Bronchial epithelial cell (primary cell): ENCODE results near the gene QKI. TPM values are rescaled to one million over a fixed set of nuclear protein-coding genes. Genes with fewer than 3 reads are reported as not detected.
"Not testable (repeated sequence)": the region's sequence is repeated elsewhere in the genome, so short reads cannot be mapped to it uniquely, and the experiment has no call there.

Source experiments
- DNase-seq: peaks from one replicate; pipeline ENCODE4 v3.0.0-alpha.2; 2010; ENCODE audit warnings: low read depth
- FAIRE-seq: peaks from 2 replicates; lab custom pipeline; 2011; peaks lifted over from hg19 to GRCh38; lab: Jason Lieb, UNC
- H3K27me3 ChIP-seq: 2 replicates; pipeline ENCODE4 v1.5.1; 2011; ENCODE audit warnings: low read length; ENCODE audit not compliant: control insufficient read depth, insufficient read depth
- H3K36me3 ChIP-seq: 2 replicates; pipeline ENCODE4 v1.5.1; 2011; ENCODE audit warnings: low read length; ENCODE audit not compliant: control insufficient read depth, insufficient read depth
- H3K4me3 ChIP-seq: 2 replicates; pipeline ENCODE4 v1.5.1; 2011; ENCODE audit warnings: mild to moderate bottlenecking, low read depth, low read length, control low read depth
- total RNA-seq: library from RNA; depleted of rRNA; stranded (reverse); fragments of >200 nt; gene quantifications from 2 replicates; pipeline ENCODE4 v1.2.1, GENCODE V29; 2014
- TF ChIP-seq, protein P1 (sequence below): IDR thresholded peaks from 2 replicates; pipeline ENCODE4 v1.5.1; 2011; ENCODE audit warnings: mild to moderate bottlenecking, moderate library complexity, low read length, control low read depth, inconsistent platforms; ENCODE audit not compliant: insufficient read depth, severe bottlenecking

Gene QKI
- total RNA-seq, 1 donor from 2014 or later: 51.1 TPM

GRCh38 chr6:163380216-163380615 is 34.3 kb upstream of the QKI start:
- H3K4me3 ChIP-seq: no peak overlapping the region
- H3K27me3 ChIP-seq: no peaks in the 10 kb centered on the region
- TF ChIP-seq, protein P1, sequence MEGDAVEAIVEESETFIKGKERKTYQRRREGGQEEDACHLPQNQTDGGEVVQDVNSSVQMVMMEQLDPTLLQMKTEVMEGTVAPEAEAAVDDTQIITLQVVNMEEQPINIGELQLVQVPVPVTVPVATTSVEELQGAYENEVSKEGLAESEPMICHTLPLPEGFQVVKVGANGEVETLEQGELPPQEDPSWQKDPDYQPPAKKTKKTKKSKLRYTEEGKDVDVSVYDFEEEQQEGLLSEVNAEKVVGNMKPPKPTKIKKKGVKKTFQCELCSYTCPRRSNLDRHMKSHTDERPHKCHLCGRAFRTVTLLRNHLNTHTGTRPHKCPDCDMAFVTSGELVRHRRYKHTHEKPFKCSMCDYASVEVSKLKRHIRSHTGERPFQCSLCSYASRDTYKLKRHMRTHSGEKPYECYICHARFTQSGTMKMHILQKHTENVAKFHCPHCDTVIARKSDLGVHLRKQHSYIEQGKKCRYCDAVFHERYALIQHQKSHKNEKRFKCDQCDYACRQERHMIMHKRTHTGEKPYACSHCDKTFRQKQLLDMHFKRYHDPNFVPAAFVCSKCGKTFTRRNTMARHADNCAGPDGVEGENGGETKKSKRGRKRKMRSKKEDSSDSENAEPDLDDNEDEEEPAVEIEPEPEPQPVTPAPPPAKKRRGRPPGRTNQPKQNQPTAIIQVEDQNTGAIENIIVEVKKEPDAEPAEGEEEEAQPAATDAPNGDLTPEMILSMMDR: no peak
- DNase-seq (no peak), FAIRE-seq (no peak)
- H3K36me3 ChIP-seq: no peaks in the 10 kb centered on the region

- no peak for FAIRE-seq
- Histone ChIP-seq H3K36me3 (no peaks in the 10 kb centered on the region), H3K27me3 (no peaks in the 10 kb centered on the region), H3K4me3 (no peak overlapping the region)
- DNase-seq: no peak
- TF ChIP-seq, protein P1: no peak
Observed at GRCh38 chr6:163381118-163381756, 33.3 kb upstream of the QKI start.

- not testable (repeated sequence) for H3K36me3 ChIP-seq, FAIRE-seq, DNase-seq, H3K27me3 ChIP-seq, H3K4me3 ChIP-seq
Observed at GRCh38 chr6:163383396-163383795, 31.1 kb upstream of the QKI start.

DNA sequence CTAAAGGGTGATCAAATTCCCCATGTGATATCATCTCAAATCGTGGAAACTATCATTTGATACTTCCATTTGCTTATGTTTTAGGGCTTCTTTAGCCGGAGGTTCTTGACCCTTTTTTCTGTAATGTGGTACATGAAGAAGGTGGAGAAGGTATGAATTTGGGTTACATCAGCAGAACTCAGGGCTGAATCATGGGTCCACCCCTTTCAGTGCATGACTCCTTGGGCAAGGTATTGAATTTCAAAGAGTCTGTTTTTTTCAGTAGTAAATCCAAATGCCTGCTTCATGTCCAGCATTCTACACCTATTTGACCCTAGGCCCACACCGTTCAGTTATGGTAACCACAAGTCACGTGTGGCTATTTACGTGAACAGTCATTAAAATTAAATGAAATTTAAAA is 30.6 kb upstream of the QKI start:
- TF ChIP-seq, protein P1: no peak
- Histone ChIP-seq H3K27me3 (no peaks in the 10 kb centered on the region), H3K36me3 (no peaks in the 10 kb centered on the region), H3K4me3 (no peak overlapping the region)
- DNase-seq (peak; percentile 86), FAIRE-seq (no peak)

DNA sequence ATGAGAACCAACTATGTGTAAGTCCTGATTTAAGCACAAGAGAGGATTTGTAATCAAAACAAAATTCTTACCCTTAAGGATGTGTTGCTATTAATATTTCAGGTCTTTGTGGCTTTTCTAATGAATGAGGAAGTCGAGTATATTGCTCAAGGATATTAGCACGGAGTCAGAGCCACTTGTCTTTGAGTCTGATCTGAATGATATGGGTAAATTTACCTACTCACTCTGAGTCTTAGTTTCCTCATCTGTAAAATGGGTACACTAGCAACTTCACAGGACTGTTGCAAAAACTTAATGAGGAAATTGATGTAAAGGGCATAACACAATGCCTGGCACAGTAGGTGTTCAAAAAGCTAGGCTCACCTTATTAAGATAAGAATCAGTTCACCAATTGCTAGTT is 30.0 kb upstream of the QKI start:
- TF ChIP-seq, protein P1: no peak
- no peaks in the 10 kb centered on the region for H3K36me3 ChIP-seq
- DNase-seq (no peak), FAIRE-seq (no peak)
- no peak overlapping the region for H3K4me3 ChIP-seq
- no peaks in the 10 kb centered on the region for H3K27me3 ChIP-seq

GRCh38 chr6:163385503-163385902 is 29.0 kb upstream of the QKI start:
- H3K36me3 ChIP-seq, DNase-seq, H3K27me3 ChIP-seq, H3K4me3 ChIP-seq, FAIRE-seq: not testable (repeated sequence)

DNA sequence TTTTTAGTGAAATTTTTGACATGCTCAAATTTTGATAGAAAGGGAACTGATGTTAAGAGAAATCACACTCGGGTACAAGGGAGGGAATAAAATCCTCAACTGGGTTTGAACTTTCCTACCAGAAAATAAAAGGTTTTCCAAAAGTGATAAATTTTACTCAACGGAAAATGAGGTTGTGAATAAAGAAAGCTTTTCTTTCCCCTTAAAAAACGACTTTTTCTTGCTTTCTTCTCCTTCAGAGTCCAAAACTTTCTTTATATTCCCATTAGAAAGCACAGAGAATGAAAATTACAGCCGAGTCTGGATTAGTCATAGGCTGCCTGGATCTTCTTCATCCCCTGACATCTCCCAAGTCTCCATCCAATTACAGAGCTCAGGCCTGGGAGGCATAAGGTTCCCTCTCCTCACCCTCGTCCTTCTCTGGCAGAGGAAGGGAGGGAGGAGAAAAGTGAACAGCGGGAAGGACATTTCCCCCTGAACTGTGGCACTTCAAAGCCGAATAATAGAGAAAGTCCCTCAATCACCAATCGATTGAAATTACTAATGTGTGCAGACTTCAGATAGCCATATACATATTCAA is 28.1 kb upstream of the QKI start:
- Histone ChIP-seq H3K36me3 (no peaks in the 10 kb centered on the region), H3K4me3 (no peak overlapping the region), H3K27me3 (no peaks in the 10 kb centered on the region)
- no peak for DNase-seq
- no peak for FAIRE-seq
- TF ChIP-seq, protein P1: no peak
